NCI-H82 treated with DMSO at 0.1 percent for 48 hours (cell line): ENCODE results near the gene UBL3.

Experiments
- DNase-seq: peaks from one replicate; lab custom pipeline; 2025; ENCODE audit not compliant: unreplicated experiment; lab: John Stamatoyannopoulos, UW

The UBL3 gene

GRCh38 chr13:29850213-29850898 is at the start of gene UBL3:
Gene UBL3 (minus strand): TSS chr13:29850617. CDS start chr13:29849538, 1,079 bp downstream.
- peak; percentile 92 for DNase-seq

GRCh38 chr13:29897102-29897501 is 46.7 kb upstream of the UBL3 start:
- no peak for DNase-seq

GRCh38 chr13:29893438-29893837 is 43.0 kb upstream of the UBL3 start:
- DNase-seq = no peak

- DNase-seq = no peak
These were observed 41.7 kb upstream of the UBL3 start for GRCh38 chr13:29892151-29892550.

- DNase-seq = no peak
These were observed 38.7 kb upstream of the UBL3 start for GRCh38 chr13:29889111-29889510.

- no peak for DNase-seq
These were observed 37.9 kb upstream of the UBL3 start for GRCh38 chr13:29888306-29888705.

- DNase-seq = no peak
These were observed 37.3 kb upstream of the UBL3 start for GRCh38 chr13:29887686-29888085.

GRCh38 chr13:29887030-29887557 is 36.7 kb upstream of the UBL3 start:
- no peak for DNase-seq

GRCh38 chr13:29886446-29886845 is 36.0 kb upstream of the UBL3 start:
- DNase-seq = no peak

GRCh38 chr13:29885989-29886388 is 35.6 kb upstream of the UBL3 start:
- no peak for DNase-seq

- no peak for DNase-seq
These were observed 34.4 kb upstream of the UBL3 start for GRCh38 chr13:29884671-29885430.

- DNase-seq = no peak
These were observed 33.6 kb upstream of the UBL3 start for GRCh38 chr13:29883941-29884518.

- DNase-seq = no peak
These were observed 31.7 kb upstream of the UBL3 start for GRCh38 chr13:29882076-29882475.

- no peak for DNase-seq
These were observed 27.7 kb upstream of the UBL3 start for GRCh38 chr13:29878101-29878500.

- no peak for DNase-seq
These were observed 27.1 kb upstream of the UBL3 start for GRCh38 chr13:29877456-29878078.

GRCh38 chr13:29875646-29876045 is 25.2 kb upstream of the UBL3 start:
- no peak for DNase-seq

- DNase-seq = no peak
These were observed 18.2 kb upstream of the UBL3 start for GRCh38 chr13:29868581-29868980.

- DNase-seq = no peak
These were observed 15.5 kb upstream of the UBL3 start for GRCh38 chr13:29865934-29866333.

GRCh38 chr13:29861694-29862110 is 11.3 kb upstream of the UBL3 start:
- DNase-seq = no peak

GRCh38 chr13:29859971-29860370 is 9.6 kb upstream of the UBL3 start:
- no peak for DNase-seq

- no peak for DNase-seq
These were observed 8.2 kb upstream of the UBL3 start for GRCh38 chr13:29858667-29859066.
